HuH-7.5 (cell line): ENCODE measurements around the gene CNTN3.

Experiments
- DNase-seq: peaks from one replicate; pipeline ENCODE4 v3.0.0; 2011; ENCODE audit warnings: low spot score

Gene CNTN3

GRCh38 chr3:74607803-74608202 lies 6.7 kb downstream of the CNTN3 start:
- DNase-seq, result no peak

- DNase-seq, result no peak
Measured at GRCh38 chr3:74606996-74607395, 7.5 kb downstream of the CNTN3 start.

DNA sequence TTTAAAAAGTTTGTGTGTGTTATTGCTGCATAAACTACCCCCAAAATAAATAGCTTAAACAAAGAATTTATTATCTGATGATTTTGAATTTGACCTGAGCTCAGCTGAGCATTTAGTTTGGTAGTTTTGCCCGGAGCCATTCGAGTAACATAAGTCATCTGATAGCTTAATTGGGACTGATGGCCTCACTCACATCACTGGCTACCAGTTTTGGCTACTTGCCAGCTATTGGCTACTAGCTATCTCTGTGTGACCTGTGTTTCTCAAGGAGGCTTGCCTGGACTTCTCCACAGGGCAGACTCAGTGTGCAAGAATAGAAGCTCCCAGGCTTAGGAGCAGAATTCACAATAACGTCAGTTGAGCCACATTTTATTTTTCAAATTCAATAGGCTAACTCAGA lies 9.0 kb downstream of the CNTN3 start:
- no peak for DNase-seq

GRCh38 chr3:74603292-74603691 lies 11.2 kb downstream of the CNTN3 start:
- no peak for DNase-seq

DNA sequence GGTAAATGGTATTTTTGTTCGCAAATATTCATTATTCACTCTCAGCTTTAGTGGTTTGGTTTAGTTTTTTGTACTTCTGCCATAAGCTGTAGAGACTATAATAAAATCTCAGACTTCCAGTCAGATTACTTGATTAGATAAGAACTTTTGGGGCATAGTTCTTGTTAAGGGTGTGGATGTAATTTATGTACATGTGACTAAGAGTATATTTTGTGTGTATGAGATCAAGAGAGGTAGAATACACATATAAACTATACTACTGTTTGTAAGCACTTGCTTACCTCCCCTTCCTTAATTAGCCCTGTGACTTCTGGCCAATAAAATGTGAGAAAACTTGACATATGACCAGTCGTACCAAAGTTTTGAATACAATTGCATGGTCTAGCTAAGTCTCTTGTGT lies 12.0 kb downstream of the CNTN3 start:
- DNase-seq, result no peak

DNA sequence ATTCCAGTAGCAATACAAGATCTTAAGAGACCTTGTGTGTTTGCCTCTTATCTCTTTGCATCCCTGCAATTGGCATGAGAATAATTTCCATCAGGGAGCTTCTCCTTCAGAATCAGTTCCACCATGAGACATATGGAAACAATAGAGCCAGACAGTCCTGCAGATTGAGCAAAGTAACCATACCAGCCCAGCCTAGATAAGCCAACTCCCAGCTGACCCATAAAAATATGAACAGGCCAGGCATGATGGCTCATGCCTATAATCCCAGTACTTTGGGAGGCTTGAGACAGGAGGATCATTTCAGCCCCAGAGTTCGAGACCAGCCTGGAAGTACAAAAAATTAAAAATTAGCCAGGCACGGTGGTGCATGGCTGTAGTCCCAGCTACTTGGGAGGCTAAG lies 12.7 kb downstream of the CNTN3 start:
- DNase-seq, result no peak

DNA sequence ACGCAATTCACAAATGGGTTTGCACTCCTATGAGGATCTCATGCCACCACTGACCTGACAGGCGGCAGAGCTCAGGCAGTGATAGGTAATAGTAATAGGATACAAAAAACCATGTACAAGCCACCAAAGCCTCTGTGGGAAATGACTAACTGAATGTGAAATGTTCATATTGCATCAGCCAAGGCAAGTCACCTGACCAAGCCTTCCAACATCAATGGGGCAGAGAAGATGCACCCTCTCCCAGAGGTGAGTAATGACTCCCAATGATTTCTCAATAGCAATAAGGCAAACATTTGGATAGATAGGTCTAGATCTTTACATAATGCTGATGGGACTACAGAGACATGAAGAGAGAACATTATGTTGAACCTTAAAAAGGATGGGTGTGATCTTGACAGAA lies 14.9 kb downstream of the CNTN3 start:
- DNase-seq, result no peak

GRCh38 chr3:74593152-74593551 lies 21.3 kb downstream of the CNTN3 start:
- no peak for DNase-seq

GRCh38 chr3:74592359-74592758 lies 22.1 kb downstream of the CNTN3 start:
- DNase-seq, result no peak

DNA sequence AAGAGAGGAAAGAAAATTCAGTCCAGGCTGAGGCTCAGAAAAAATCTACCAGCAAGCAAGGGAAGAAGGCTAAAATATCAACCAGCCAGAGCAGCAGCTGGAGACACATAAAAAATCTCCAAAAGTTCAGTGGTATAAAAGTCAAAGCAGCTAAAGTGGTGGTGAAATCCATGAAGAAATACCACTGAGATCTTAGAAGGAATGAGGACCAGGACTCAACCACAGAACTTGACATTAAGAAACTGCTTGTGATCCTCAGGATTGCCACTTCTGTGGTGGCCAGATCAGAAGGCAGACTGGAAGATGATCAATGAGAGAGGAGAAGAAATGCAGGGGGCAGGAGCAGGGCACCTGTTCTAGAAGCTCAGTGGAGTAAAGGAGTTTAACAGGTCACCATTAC lies 22.5 kb downstream of the CNTN3 start:
- no peak for DNase-seq

DNA sequence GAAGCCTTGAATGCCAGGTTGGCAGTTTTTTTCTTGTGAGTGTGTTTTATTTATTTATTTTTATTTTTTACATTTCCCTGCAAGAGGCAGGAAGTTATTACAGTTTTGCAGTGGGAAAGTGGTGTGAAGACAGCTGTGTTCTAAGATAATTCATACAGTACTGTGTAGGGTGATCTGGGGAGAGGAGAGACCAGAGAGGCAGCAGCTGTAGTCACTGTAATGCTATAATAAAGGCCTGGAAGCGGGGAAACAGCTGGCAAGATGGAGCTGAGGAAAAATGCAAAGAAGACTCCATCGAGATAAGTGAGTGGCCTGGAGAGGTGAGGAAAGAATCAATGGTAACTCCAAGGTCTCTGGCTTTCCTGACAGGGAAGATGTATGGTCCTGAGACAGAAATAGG lies 23.1 kb downstream of the CNTN3 start:
- no peak for DNase-seq

DNA sequence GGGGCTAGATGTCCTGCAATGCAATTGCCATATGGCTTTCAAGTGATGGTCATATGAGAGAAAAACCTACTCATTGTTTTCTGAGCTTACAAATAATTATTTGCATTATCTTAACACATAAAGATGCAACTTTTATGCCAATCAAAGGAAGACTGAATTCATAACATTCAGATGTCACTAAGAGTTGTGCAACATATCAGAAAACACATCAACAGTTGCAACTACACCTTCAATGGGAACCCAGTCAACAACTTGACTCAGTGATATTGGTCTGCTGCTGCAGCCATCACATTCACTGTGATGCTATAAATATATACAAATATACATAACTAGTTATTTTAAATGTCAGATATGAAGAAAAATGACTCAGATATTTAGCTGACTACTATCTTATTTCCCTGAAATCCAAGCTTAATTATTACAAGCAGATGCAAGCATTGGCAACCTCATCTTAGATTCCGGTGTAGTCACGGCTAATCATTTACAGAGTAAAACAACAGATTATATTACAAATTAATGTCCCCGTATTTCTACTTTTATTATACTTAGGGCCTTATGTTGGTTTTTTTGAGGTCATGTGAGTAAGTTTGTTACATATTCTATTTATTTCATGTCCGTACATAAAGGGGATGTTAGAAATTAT lies 23.7 kb downstream of the CNTN3 start:
- DNase-seq, result no peak

- no peak for DNase-seq
Measured at GRCh38 chr3:74584782-74585181, 29.7 kb downstream of the CNTN3 start.

DNA sequence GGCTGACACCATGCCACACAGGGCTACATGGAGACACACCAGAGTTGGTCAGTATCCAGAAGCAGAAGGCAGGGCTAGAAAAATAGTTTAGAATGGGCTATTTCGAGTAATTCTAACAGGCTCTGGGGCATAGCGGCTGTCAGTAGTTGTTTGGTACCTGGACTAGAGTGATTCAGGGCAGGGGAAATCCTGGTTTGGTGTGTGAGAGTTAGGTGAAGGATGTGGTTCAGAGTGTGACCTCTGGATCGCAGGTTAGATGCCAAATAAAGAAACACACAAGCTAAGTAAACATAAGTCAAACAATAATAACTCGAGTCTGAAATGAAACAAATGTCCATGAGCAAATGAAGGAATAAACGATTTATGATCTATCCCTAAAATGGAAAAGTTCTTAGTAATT lies 31.5 kb downstream of the CNTN3 start:
- DNase-seq, result no peak

GRCh38 chr3:74575857-74576256 lies 38.6 kb downstream of the CNTN3 start:
- no peak for DNase-seq

GRCh38 chr3:74571118-74571517 lies 43.3 kb downstream of the CNTN3 start:
- DNase-seq, result no peak
